NCI-H1092 treated with DMSO at 0.1 percent for 48 hours (cell line): Measurements from ENCODE around the gene SVEP1.
A peak's percentile ranks its signal among the peaks of the same experiment; 100 is the strongest.
"Not testable (repeated sequence)": the region's sequence is repeated elsewhere in the genome, so short reads cannot be mapped to it uniquely, and the experiment has no call there.

ENCODE experiments used
- DNase-seq: peaks from one replicate; lab custom pipeline; 2025; lab: John Stamatoyannopoulos, UW

SVEP1 gene

GRCh38 chr9:110443866-110444220 lies 135.7 kb downstream of the SVEP1 start:
- no peak for DNase-seq

GRCh38 chr9:110443146-110443865 lies 136.2 kb downstream of the SVEP1 start:
- peak; percentile 41 for DNase-seq

GRCh38 chr9:110440796-110441195 lies 138.7 kb downstream of the SVEP1 start:
- DNase-seq, result no peak

- no peak for DNase-seq
Observed at GRCh38 chr9:110440172-110440571, 139.4 kb downstream of the SVEP1 start.

GRCh38 chr9:110432253-110432652 lies 147.3 kb downstream of the SVEP1 start:
- DNase-seq, result no peak

- no peak for DNase-seq
Observed at GRCh38 chr9:110429453-110429852, 150.1 kb downstream of the SVEP1 start.

- DNase-seq, result peak; percentile 51
Observed at GRCh38 chr9:110427497-110428104, 151.9 kb downstream of the SVEP1 start.

- no peak for DNase-seq
Observed at GRCh38 chr9:110426052-110426709, 153.4 kb downstream of the SVEP1 start.

- no peak for DNase-seq
Observed at GRCh38 chr9:110414471-110414870, 165.1 kb downstream of the SVEP1 start.

- no peak for DNase-seq
Observed at GRCh38 chr9:110410961-110411360, 168.6 kb downstream of the SVEP1 start.

- DNase-seq, result no peak
Observed at GRCh38 chr9:110408598-110408997, 170.9 kb downstream of the SVEP1 start.

GRCh38 chr9:110405858-110406443 lies 173.6 kb downstream of the SVEP1 start:
- no peak for DNase-seq

GRCh38 chr9:110404473-110404872 lies 175.1 kb downstream of the SVEP1 start:
- DNase-seq, result no peak

- no peak for DNase-seq
Observed at GRCh38 chr9:110399983-110400382, 179.6 kb downstream of the SVEP1 start.

- DNase-seq, result not testable (repeated sequence)
Observed at GRCh38 chr9:110398992-110399391, 180.5 kb downstream of the SVEP1 start.

GRCh38 chr9:110391826-110392485 lies 187.6 kb downstream of the SVEP1 start:
- no peak for DNase-seq

- DNase-seq, result no peak
Observed at GRCh38 chr9:110389148-110389750, 190.3 kb downstream of the SVEP1 start.

GRCh38 chr9:110383491-110383890 lies 196.1 kb downstream of the SVEP1 start:
- DNase-seq, result no peak

- DNase-seq, result no peak
Observed at GRCh38 chr9:110382731-110383130, 196.8 kb downstream of the SVEP1 start.

- no peak for DNase-seq
Observed at GRCh38 chr9:110371411-110372007, 208.0 kb downstream of the SVEP1 start.

- no peak for DNase-seq
Observed at GRCh38 chr9:110370315-110370714, 209.2 kb downstream of the SVEP1 start.

- DNase-seq, result no peak
Observed at GRCh38 chr9:110364451-110364850, 215.1 kb downstream of the SVEP1 start.
